Parathyroid adenoma (tissue), 2 donors: ENCODE results near the gene SPATA33.

Source experiments
- H2AFZ ChIP-seq: fragments of 300-600 bp; sonication (generic); one replicate; pipeline ENCODE4 v1.7.0; 2017; ENCODE audit warnings: antibody characterized with exemption, mild to moderate bottlenecking
- H3K27ac ChIP-seq: fragments of 300-600 bp; sonication (generic); one replicate; pipeline ENCODE4 v1.7.0; 2017
- H3K27me3 ChIP-seq: fragments of 300-600 bp; sonication (generic); one replicate; pipeline ENCODE4 v1.7.0; 2017; ENCODE audit warnings: low read length; ENCODE audit not compliant: control insufficient read depth, insufficient read depth
- H3K36me3 ChIP-seq: fragments of 300-600 bp; sonication (generic); one replicate; pipeline ENCODE4 v1.7.0; 2017; ENCODE audit warnings: low read length; ENCODE audit not compliant: control insufficient read depth, insufficient read depth
- H3K4me1 ChIP-seq: fragments of 300-600 bp; sonication (generic); one replicate; pipeline ENCODE4 v1.7.0; 2017; ENCODE audit warnings: control low read depth
- H3K4me2 ChIP-seq: fragments of 300-600 bp; sonication (generic); one replicate; pipeline ENCODE4 v1.7.0; 2017; ENCODE audit warnings: low read length
- H3K4me3 ChIP-seq: fragments of 300-600 bp; sonication (generic); one replicate; pipeline ENCODE4 v1.7.0; 2017; ENCODE audit warnings: low read depth, low read length
- H3K79me2 ChIP-seq: fragments of 300-600 bp; sonication (generic); one replicate; pipeline ENCODE4 v1.7.0; 2017; ENCODE audit warnings: control low read depth
- H3K9ac ChIP-seq: fragments of 300-600 bp; sonication (generic); one replicate; pipeline ENCODE4 v1.7.0; 2017; ENCODE audit warnings: mild to moderate bottlenecking
- H3K9me3 ChIP-seq: fragments of 300-600 bp; sonication (generic); one replicate; pipeline ENCODE4 v1.7.0; 2017; ENCODE audit warnings: low read length; ENCODE audit not compliant: control insufficient read depth
- TF ChIP-seq, protein P1 (sequence below): fragments of 300-600 bp; sonication (generic); IDR thresholded peaks from one replicate; pipeline ENCODE4 v1.7.0; 2017; ENCODE audit warnings: antibody characterized with exemption, mild to moderate bottlenecking
- donor health status: primary hyperparathyroidism.

SPATA33 gene

DNA sequence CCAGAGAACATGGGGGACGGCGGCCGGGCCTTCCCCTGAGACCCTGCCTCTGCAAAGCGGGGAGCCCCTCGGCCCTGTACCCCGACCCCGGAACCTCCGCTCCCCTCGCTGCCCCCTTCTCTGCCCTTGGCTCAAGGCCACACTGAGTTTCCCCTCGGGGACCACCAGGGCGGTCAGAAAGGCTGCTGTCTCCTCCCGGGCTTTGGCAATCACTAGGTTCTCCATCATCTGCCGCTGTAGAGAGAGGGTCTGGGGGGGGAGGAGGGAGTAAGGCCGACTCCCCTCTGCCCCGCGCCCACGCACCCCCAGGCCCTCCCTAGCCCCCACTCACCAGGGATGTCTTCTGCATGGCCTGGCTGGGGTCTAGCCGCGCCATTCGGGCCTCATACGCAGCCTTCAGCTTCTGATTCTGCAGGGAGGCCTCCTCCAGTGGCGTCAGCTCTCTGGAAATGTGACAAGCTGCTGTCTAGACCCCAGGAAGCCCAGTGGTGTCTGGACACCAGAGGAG lies 54.7 kb downstream of the SPATA33 start:
- H3K27ac ChIP-seq = no peak overlapping the region
- H2AFZ ChIP-seq = no peak overlapping the region
- no peaks in the 10 kb centered on the region for H3K79me2 ChIP-seq
- H3K4me1 ChIP-seq = no peaks in the 10 kb centered on the region
- no peak overlapping the region for H3K4me2 ChIP-seq
- H3K9ac ChIP-seq = no peak overlapping the region
- H3K9me3 ChIP-seq = no peaks in the 10 kb centered on the region
- H3K4me3 ChIP-seq = no peak overlapping the region
- H3K36me3 ChIP-seq = no peaks in the 10 kb centered on the region
- TF ChIP-seq, protein P1, sequence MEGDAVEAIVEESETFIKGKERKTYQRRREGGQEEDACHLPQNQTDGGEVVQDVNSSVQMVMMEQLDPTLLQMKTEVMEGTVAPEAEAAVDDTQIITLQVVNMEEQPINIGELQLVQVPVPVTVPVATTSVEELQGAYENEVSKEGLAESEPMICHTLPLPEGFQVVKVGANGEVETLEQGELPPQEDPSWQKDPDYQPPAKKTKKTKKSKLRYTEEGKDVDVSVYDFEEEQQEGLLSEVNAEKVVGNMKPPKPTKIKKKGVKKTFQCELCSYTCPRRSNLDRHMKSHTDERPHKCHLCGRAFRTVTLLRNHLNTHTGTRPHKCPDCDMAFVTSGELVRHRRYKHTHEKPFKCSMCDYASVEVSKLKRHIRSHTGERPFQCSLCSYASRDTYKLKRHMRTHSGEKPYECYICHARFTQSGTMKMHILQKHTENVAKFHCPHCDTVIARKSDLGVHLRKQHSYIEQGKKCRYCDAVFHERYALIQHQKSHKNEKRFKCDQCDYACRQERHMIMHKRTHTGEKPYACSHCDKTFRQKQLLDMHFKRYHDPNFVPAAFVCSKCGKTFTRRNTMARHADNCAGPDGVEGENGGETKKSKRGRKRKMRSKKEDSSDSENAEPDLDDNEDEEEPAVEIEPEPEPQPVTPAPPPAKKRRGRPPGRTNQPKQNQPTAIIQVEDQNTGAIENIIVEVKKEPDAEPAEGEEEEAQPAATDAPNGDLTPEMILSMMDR = no peak
- no peaks in the 10 kb centered on the region for H3K27me3 ChIP-seq

DNA sequence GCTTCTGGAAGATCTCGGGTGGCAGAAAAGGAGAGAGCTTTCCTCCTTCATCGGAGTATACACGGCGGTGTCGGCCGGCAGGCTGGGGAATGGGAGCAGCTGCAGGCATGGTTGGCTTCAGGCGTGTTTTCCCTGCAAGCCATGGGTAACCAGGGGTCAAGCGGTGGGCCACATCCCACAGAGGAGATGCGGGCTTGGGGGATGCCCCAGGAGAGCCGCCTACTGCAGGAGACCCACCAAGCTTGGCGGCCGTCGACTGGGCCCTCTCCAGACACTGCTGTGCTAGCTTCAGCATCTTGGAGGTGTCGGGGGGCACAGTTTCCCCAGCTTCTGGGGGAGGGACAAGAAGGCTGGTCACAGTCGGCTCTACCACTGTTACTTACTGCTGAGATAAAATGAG lies 58.9 kb downstream of the SPATA33 start:
- H3K9ac ChIP-seq = no peak overlapping the region
- H2AFZ ChIP-seq = no peak overlapping the region
- TF ChIP-seq, protein P1 = no peak

DNA sequence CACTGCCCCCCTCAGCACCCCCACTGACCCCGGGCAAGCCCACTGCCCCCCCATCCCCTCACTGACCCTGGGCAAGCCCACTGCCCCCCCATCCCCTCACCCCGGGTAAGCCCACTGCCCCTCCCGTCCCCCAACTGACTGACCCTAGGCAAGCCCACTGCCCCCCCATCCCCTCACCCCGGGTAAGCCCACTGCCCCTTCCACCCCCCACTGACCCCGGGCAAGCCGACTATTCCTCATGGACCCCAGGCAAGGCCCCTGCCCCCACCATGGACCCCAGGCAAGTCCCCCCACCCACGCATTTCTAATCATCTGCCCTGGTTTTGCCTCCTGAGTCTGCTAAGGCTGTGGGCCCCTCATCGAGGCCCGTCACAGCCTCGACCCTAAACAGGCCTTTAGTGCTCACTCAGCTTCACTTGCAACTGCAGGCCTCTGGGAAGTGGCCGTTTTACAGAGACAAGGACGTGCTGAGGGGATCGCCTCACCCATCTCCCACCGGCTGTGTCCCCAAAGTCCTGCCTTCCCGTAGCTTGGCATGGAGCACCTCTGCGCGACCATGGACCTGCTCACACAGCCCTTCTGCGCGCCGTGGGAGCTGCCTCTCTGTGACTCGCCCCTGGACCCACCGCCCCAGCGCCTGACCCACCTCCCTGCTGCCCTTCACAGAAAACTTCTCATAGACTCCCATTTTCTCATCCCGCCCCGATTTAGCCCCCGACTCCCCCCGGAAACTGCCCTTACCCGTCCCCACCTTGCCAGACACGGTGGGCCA lies 59.5 kb downstream of the SPATA33 start:
- Histone ChIP-seq H3K79me2 (peaks cover 13% of the 10 kb centered on the region), H3K27me3 (no peaks in the 10 kb centered on the region), H3K4me1 (no peaks in the 10 kb centered on the region), H3K36me3 (no peaks in the 10 kb centered on the region), H3K9me3 (no peaks in the 10 kb centered on the region), H3K4me3 (no peak overlapping the region), H2AFZ (no peak overlapping the region), H3K9ac (no peak overlapping the region), H3K4me2 (no peak overlapping the region), H3K27ac (no peak overlapping the region)
- TF ChIP-seq, protein P1 = no peak

More for the DNA sequence above, 58.9 kb downstream of the SPATA33 start:
- Histone ChIP-seq H3K9me3 (no peaks in the 10 kb centered on the region), H3K27ac (no peak overlapping the region), H3K36me3 (no peaks in the 10 kb centered on the region), H3K4me3 (no peak overlapping the region), H3K27me3 (no peaks in the 10 kb centered on the region), H3K4me2 (no peak overlapping the region), H3K4me1 (no peaks in the 10 kb centered on the region), H3K79me2 (peaks cover 13% of the 10 kb centered on the region)

DNA sequence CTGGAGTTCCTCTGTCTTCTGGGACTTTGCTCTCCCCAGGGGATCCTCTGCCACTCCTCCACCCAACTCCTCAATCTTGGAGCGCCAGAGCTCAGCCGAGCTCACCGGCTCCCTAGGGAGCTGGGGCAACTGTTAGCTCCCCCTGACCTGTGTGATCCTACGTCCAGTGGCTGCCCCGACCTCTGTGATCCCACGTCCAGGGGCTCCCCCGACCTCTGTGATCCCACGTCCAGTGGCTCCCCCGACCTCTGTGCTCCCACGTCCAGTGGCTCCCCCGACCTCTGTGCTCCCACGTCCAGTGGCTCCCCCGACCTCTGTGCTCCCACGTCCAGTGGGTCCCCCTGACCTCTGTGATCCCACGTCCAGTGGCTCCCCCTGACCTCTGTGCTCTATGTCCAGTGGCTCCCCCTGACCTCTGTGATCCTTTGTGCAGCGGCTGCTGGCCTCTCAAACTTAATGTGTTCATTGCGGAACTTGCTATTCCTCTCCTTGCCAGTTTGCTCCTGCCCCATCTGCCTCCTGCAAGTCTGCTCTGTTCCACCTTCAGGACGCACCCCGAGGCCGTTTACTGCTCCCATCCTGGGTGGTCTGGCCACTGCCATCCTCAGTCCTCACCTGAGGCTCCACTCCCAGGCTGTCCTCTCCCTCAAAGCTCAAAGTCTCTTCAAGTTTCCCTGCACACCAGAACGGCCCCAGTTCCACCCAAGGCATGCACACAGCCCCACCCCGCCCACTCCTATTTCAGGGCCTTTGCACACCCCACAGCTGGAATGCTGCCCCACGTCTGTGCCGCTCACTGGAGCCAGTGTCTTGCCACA lies 60.3 kb downstream of the SPATA33 start:
- H3K4me3 ChIP-seq = no peak overlapping the region
- H3K9ac ChIP-seq = no peak overlapping the region
- H3K79me2 ChIP-seq = peaks cover 13% of the 10 kb centered on the region
- no peak overlapping the region for H2AFZ ChIP-seq
- H3K36me3 ChIP-seq = no peaks in the 10 kb centered on the region
- no peak overlapping the region for H3K4me2 ChIP-seq
- H3K27ac ChIP-seq = no peak overlapping the region
- TF ChIP-seq, protein P1 = no peak
- no peaks in the 10 kb centered on the region for H3K9me3 ChIP-seq
- no peaks in the 10 kb centered on the region for H3K4me1 ChIP-seq
- no peaks in the 10 kb centered on the region for H3K27me3 ChIP-seq
